GM21526 (cell line): Measurements from ENCODE around the gene SETMAR.
"Not testable (repeated sequence)": the region's sequence is repeated elsewhere in the genome, so short reads cannot be mapped to it uniquely, and the experiment has no call there.

Experiments
- ATAC-seq: cut with Tn5 transposase; IDR thresholded peaks from one replicate; pipeline ENCODE4 v1.9.1; 2021; ENCODE audit warnings: moderate library complexity; ENCODE audit not compliant: unreplicated experiment, low FRiP score

SETMAR gene

DNA sequence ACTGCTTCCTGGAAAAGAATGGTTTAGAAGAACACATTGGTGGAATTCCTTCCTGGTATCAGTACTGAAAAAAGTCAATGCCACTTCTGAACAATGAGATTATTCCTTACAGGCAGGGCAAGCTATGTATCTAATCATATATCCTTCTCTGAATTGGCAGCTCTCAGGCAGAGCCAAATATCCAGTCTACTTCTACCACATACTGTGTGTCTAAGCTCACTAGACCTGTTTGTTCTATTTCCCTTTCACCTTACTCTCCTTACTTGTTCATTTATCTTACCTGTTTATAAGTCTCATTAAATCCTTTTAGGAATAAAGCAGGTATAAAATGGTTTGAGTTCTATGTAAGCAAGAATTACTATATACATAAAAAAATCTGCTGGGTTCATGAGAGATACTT, 8.3 kb downstream of the SETMAR start:
- ATAC-seq: no peak

GRCh38 chr3:4313606-4314293, 10.6 kb downstream of the SETMAR start:
- ATAC-seq: no peak

DNA sequence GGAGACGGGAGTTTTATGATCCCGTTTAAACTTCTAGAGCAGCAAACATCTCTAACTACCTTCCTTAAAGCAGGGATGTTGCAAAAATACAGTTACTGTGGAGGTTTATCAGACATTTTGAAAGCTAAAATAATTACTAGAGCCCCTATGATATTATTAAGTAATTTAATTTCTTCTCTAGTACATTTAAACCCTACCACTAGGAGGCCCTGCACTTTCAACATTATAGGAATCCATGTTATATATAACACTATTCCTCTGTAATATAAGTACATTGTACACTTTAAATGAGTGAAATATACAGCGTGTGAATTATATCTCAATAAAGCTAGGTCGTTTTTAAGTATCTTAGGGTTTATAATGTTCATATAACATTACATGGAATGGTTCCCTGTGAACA, 11.5 kb downstream of the SETMAR start:
- ATAC-seq: no peak

DNA sequence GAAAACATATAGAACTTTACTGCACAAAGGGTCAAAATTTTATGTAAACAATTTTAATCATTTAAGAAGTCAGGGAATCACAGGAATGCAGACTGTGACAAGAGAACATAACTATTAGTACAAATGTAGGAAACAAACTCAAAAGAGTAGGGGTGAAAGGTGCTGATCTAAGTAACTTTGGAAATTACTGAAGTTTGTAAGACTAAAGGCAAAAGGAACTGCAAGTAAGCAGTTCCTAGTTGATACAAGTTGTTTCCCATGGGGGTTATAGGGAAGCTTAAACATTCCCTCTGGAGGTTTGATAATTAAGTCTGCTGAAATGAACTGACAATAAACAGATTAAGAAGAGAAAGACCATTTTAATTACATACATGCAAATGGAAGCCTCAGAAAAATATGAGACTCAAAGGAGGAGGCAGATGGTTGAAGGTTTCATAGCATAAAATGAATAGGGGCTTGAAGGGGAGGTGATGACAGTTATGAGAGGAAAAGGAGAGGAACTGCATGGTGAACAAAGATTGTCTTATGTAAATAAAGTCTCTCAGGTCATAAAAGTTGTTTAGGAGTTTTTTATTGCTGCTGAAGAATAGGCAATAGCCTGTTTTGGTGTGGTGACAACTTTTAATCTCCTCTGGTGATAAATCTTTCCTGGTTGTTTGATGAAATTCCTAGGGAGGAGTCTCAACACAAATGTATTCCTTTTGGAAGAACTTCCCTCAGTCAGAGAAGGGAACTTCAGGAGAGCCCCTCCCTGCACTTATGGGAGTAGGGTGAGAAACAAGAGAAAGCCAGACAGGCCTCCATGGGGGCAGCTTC, 17.1 kb downstream of the SETMAR start:
- no peak for ATAC-seq

GRCh38 chr3:4321732-4322131, 18.6 kb downstream of the SETMAR start:
- no peak for ATAC-seq

- no peak for ATAC-seq
These were observed 19.5 kb downstream of the SETMAR start for GRCh38 chr3:4322635-4323034.

DNA sequence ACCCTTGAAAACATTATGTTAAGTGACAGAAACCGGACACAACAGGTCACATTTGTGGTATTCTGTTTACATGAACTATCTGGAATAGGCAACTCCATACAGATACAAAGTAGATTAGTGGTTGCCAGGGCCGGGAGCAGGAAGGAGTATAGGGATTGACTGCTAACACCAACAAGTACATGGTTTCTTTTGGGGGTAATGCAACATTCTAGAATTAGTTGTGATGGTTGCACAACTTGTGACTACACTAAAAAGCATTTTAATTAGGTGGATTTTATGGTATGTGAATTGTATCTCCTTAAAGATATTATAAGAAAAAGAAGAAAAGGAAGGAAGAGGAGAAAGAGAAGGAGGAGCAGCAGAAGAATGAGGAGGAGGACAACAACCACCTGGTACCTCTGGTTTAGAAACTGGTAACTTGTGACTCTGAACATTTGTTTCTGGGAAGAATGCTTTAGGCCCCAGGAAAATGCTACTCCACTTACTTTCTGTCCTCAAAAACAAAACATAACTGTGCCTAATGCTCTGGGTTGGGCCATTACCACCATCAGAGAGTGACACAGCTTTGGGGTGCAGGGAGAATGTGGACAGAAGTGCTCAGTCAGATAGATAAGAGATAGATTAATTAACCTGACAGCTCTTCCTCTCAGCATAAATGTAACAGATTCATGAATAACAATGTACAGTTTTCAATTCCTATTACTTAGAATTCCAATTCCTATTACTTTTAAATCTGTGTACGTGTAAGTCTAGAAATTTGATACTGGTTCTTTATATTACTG, 20.3 kb downstream of the SETMAR start:
- ATAC-seq: no peak

- ATAC-seq: no peak
These were observed 23.7 kb downstream of the SETMAR start for GRCh38 chr3:4326868-4327267.

- ATAC-seq: not testable (repeated sequence)
These were observed 26.6 kb downstream of the SETMAR start for GRCh38 chr3:4329806-4330205.

GRCh38 chr3:4332111-4332510, 28.9 kb downstream of the SETMAR start:
- no peak for ATAC-seq

GRCh38 chr3:4332574-4332973, 29.4 kb downstream of the SETMAR start:
- no peak for ATAC-seq

DNA sequence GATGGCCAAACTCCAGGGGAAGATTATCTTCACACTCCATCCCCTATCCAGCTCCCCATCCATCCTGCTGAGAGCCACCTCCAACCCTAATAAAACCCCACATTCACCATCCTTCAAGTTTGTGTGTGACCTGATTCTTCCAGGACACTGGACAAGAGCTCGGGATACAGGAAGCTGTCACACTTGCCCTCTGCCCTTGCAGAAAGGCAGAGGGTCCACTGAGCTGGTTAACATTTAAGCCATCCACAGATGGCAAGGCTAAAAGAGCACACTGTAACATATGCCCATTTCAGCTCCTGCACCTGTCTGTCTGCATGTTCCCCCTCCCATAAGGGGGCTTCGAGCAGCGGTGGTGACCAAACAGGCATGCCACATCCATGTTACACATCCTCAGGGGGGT, 29.8 kb downstream of the SETMAR start:
- no peak for ATAC-seq

- ATAC-seq: no peak
These were observed 31.4 kb downstream of the SETMAR start for GRCh38 chr3:4334548-4334947.

DNA sequence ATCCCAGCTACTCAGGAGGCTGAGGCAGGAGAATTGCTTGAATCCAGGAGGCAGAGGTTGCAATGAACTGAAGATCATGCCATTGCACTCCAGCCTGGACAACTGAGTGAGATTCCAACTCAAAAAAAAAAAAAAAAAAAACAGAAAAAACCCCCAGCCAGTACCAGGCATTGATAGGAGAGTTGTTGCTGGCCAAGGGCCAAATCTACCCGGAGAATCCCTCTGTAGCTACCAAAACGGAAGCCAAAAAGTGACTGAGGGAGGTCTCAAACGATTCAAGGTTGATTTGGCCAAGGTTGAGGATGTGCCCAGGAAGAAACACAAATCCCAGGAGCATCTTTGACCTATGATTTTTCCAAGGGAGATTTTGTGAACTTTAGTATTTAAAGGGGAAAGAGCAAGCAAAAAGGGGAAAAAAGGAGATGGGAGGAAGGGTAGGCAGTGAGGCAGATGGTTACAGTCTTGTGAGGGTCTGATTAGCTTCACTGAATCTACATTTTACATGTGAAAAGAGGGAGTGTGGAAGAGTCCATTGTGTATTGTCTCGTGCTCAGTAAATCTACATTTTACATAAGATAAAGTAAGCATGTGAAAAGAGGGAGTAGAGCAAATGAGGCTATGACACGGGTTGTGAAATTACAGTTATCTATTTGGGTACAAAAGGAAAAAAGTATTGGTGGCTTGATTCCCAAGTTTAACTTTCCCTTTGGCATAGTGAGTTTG, 32.8 kb downstream of the SETMAR start:
- no peak for ATAC-seq

DNA sequence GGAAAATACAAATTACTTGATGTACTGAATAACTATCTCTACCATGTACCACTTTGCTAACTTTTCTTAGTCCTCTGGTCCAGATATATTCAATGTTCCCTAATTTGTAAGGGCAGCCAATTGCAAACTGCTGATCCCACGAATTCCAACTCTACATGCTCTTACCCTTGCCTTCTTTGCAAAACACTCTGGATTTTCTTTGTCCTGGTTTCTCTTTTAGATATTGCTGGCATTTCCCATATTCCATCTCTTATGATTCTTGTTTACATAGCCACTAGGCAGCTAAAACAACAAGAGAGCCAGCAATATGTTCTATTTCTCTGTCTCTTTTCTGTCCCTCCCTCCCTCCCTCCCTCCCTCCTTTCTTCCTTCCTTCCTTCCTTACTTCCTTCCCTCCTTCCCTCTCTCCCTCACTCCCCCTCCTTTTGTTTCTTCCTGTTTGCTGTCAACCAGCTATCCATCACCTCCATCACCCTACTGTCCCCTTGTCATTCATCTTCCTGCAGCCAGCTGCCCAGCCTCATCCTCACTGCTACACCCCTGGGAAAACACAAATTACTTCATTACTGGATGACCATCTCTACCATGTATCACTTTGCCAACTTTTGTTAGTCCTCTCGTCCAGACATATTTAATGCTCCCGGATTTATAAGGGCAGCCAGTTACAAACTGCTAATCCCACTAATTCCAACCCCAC, 33.8 kb downstream of the SETMAR start:
- no peak for ATAC-seq

- ATAC-seq: no peak
These were observed 35.6 kb downstream of the SETMAR start for GRCh38 chr3:4338751-4339150.

DNA sequence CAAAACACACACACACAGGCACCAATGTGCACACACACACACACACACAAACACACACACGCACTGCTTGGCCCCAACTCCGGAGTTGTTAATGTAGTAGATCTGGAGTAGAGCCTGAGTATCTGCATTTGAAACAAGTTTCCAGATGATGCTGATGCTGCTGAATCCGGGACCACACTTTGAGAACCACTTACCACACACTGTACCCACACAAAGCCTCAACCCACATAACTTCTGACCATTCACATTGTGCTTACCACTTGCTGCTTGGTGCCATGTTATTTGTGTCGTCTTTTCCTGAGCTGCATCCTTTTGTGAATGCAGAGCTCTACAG, 36.9 kb downstream of the SETMAR start:
- ATAC-seq: no peak

DNA sequence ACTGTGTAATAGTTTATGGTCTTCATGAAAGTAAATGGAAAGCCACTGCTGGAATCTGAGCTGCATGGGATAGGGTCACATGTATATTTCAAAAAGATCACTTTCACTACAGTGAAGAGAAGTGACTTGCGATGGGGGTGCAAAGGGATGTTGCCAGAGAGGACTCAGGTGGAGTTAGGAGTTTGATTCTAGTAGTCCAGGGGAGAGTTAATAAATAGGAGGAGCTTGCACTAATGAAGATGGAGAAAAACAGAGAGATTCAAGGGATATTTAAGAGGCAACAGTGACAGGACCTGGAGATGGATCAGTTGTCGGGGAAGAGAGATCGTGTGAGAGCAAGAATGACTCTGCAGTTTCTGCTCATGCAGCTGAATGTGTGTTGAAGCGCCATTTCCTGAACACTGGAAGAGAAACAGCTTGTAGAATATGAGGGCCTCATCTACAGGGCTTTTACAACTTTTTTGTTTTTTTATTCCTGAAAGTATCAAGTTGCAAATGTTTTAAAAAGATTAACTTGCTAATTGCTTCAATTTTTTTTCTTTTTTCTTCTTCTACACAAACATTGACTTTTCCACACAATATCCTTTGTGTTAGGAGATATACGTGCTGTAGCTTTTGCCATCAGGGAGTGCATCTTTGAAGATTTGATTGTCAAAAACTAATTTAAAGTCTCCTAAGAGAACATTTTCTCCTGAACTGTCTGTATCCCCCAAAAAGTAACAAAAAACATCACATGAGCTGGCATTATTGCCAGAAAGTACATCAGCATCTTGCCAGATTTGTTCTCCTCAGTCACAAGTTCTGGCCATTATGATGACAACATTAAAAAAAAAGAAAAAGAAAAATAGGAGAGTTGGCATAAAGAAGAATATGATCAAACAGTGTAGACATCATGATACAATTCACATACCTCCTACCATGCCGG, 37.5 kb downstream of the SETMAR start:
- no peak for ATAC-seq

- no peak for ATAC-seq
These were observed 38.1 kb downstream of the SETMAR start for GRCh38 chr3:4341336-4341675.
